Spleen (tissue), 7 donors: Measurements from ENCODE around the gene RANBP17.

Experiments used
- POLR2A ChIP-seq, 3 donors: fragments of 450-650 bp; IDR thresholded peaks; one replicate each; pipeline ENCODE4 v1.5.1; 2017; ENCODE audit warnings: antibody characterized with exemption in 3 of 3, mild to moderate bottlenecking in 1 of 3
- POLR2AphosphoS5 ChIP-seq, 3 donors: sonication (generic); formaldehyde crosslinking; IDR thresholded peaks; one replicate each; pipeline ENCODE4 v1.5.1; 2017; ENCODE audit warnings: antibody characterized with exemption in 3 of 3
- TF ChIP-seq, protein P1 (sequence below), 11 experiments: fragments of 200-600 bp in 7 of 11; fragments of 450-650 bp in 4 of 11; sonication (generic) in 4 of 11; IDR thresholded peaks in 8 of 11; conservative IDR thresholded peaks in 3 of 11; 1 replicate in 7 of 11; 2 replicates in 4 of 11; pipeline versions ENCODE4 v1.4.0 to v1.8.0; 2016 to 2021; ENCODE audit warnings: antibody characterized with exemption in 11 of 11, inconsistent platforms in 4 of 11, mild to moderate bottlenecking in 1 of 11
- donor health status: DM: no; HTN: no; CAD: no; lungs with moderate emphysema.
- donor health status: DM: no; HTN: no; CAD: no.
- donor health status: DM: no; HTN: no; CAD: no.

DNA sequence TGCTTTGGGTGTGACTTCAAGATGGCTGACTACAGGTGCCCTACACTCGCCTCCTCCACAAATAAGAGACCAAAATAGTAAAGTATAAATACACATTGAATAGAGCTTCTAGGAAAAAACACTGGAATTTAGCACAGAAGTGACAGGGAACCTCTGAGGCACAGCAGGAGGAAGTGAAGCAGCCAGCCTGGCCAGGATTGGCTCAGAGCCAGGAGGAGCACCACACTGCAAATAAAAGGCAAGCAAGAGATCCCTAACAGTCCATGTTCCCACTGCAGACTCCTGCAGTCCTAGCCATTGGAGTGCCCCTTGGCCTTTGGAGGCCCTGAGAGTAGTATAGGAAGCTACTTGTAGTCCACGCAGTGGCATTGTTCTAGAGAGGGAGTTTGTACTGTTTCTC, 260.6 kb downstream of the RANBP17 start:
- TF ChIP-seq POLR2AphosphoS5 (IDR thresholded peaks at IDR 0.05) (no peak), POLR2A (IDR thresholded peaks at IDR 0.05) (no peak)
- TF ChIP-seq, protein P1, sequence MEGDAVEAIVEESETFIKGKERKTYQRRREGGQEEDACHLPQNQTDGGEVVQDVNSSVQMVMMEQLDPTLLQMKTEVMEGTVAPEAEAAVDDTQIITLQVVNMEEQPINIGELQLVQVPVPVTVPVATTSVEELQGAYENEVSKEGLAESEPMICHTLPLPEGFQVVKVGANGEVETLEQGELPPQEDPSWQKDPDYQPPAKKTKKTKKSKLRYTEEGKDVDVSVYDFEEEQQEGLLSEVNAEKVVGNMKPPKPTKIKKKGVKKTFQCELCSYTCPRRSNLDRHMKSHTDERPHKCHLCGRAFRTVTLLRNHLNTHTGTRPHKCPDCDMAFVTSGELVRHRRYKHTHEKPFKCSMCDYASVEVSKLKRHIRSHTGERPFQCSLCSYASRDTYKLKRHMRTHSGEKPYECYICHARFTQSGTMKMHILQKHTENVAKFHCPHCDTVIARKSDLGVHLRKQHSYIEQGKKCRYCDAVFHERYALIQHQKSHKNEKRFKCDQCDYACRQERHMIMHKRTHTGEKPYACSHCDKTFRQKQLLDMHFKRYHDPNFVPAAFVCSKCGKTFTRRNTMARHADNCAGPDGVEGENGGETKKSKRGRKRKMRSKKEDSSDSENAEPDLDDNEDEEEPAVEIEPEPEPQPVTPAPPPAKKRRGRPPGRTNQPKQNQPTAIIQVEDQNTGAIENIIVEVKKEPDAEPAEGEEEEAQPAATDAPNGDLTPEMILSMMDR (IDR thresholded peaks at IDR 0.05 in 8 of 11, conservative IDR thresholded peaks at IDR 0.05 in 3 of 11): no peak
